Brain microvascular endothelial cell (primary cell): Measurements from ENCODE around the gene COLGALT1.
"Not testable (repeated sequence)": the region's sequence is repeated elsewhere in the genome, so short reads cannot be mapped to it uniquely, and the experiment has no call there.

Experiments used
- DNase-seq: peaks from one replicate; pipeline ENCODE4 v3.0.0-alpha.2; 2020
- H3K27ac ChIP-seq: fragments of 250-450 bp; sonication (Bioruptor Pico); 2 replicates; pipeline ENCODE4 v1.5.1; 2020; ENCODE audit warnings: mild to moderate bottlenecking, moderate library complexity
- H3K27me3 ChIP-seq: fragments of 250-450 bp; sonication (Bioruptor Pico); replicated peaks from 2 replicates; pipeline ENCODE4 v1.5.1; 2020; ENCODE audit warnings: mild to moderate bottlenecking
- H3K36me3 ChIP-seq: fragments of 250-450 bp; sonication (Bioruptor Pico); replicated peaks from 2 replicates; pipeline ENCODE4 v1.5.1; 2020; ENCODE audit warnings: mild to moderate bottlenecking
- H3K4me3 ChIP-seq: 2 replicates; pipeline ENCODE4 v1.5.1; 2011; ENCODE audit warnings: low read depth, mild to moderate bottlenecking, control low read depth, low read length, moderate library complexity
- CTCF ChIP-seq: IDR thresholded peaks from 2 replicates; pipeline ENCODE4 v1.5.1; 2011; ENCODE audit warnings: low read depth, mild to moderate bottlenecking, moderate library complexity, low read length, control low read depth, inconsistent platforms; ENCODE audit errors: missing control alignments
- in situ Hi-C: cut with HindIII; loops from 2 replicates; pipeline ENCODE4 v1.10.0; 2017; ENCODE audit warnings: low sequenced_read_pairs, low pct_ligation_motif_present

Gene COLGALT1

GRCh38 chr19:17515408-17516149 lies 39.9 kb upstream of the COLGALT1 start:
- H3K36me3 ChIP-seq: peaks cover 20% of the 10 kb centered on the region
- H3K27ac ChIP-seq: no peak overlapping the region

GRCh38 chr19:17517898-17518297 lies 37.6 kb upstream of the COLGALT1 start:
- Histone ChIP-seq H3K36me3 (peaks cover 25% of the 10 kb centered on the region), H3K27ac (no peak overlapping the region)

More at GRCh38 chr19:17515408-17516149, 39.9 kb upstream of the COLGALT1 start:
- no peak for TF ChIP-seq CTCF
- in situ Hi-C loops: no loop called here
- Histone ChIP-seq H3K27me3 (no peaks in the 10 kb centered on the region), H3K4me3 (no peak overlapping the region)
- no peak for DNase-seq

GRCh38 chr19:17518654-17519053 lies 36.8 kb upstream of the COLGALT1 start:
- DNase-seq, in situ Hi-C loops, H3K27me3 ChIP-seq, H3K27ac ChIP-seq, H3K4me3 ChIP-seq: not testable (repeated sequence)
- H3K36me3 ChIP-seq: peaks cover 25% of the 10 kb centered on the region

More at GRCh38 chr19:17517898-17518297, 37.6 kb upstream of the COLGALT1 start:
- no peak overlapping the region for H3K4me3 ChIP-seq
- in situ Hi-C loops: no loop called here
- TF ChIP-seq CTCF: no peak
- H3K27me3 ChIP-seq: no peaks in the 10 kb centered on the region
- DNase-seq: no peak

- no peak for TF ChIP-seq CTCF
- Histone ChIP-seq H3K27me3 (no peaks in the 10 kb centered on the region), H3K36me3 (peaks cover 25% of the 10 kb centered on the region), H3K4me3 (no peak overlapping the region), H3K27ac (no peak overlapping the region)
- in situ Hi-C loops: loop anchor here (10.0 kb wide), 1 partner anchor 435 kb away; no protein-coding TSS in a partner anchor
- no peak for DNase-seq
These were observed 35.5 kb upstream of the COLGALT1 start for GRCh38 chr19:17519967-17520366.

- in situ Hi-C loops: loop anchor here (10.0 kb wide), 1 partner anchor 434 kb away; no protein-coding TSS in a partner anchor
- H3K27me3 ChIP-seq: no peaks in the 10 kb centered on the region
- H3K27ac ChIP-seq: no peak overlapping the region
- no peak overlapping the region for H3K4me3 ChIP-seq
- no peak for DNase-seq
- H3K36me3 ChIP-seq: peaks cover 24% of the 10 kb centered on the region
- no peak for TF ChIP-seq CTCF
These were observed 34.6 kb upstream of the COLGALT1 start for GRCh38 chr19:17520865-17521264.

- H3K27ac ChIP-seq: no peak overlapping the region
- DNase-seq: no peak
- no peak for TF ChIP-seq CTCF
- in situ Hi-C loops: loop anchor here (10.0 kb wide), 1 partner anchor 432 kb away; no protein-coding TSS in a partner anchor
- no peak overlapping the region for H3K4me3 ChIP-seq
- H3K36me3 ChIP-seq: peaks cover 11% of the 10 kb centered on the region
- H3K27me3 ChIP-seq: no peaks in the 10 kb centered on the region
These were observed 32.2 kb upstream of the COLGALT1 start for GRCh38 chr19:17522988-17523872.
